ENCODE measurements around the gene RBKS. TPM values are rescaled to one million over a fixed set of nuclear protein-coding genes. Genes with fewer than 3 reads are reported as not detected.

Gene RBKS
- total RNA-seq, 1 experiment from 2014 or later, result 9.2 TPM

- Mint-ChIP-seq H3K36me3 (ENCODE audit: insufficient read depth, unreplicated experiment) (no peaks in the 10 kb centered on the region), H3K4me3 (ENCODE audit: unreplicated experiment) (no peak overlapping the region), H3K27me3 (ENCODE audit: insufficient read depth, unreplicated experiment) (no peaks in the 10 kb centered on the region), H3K27ac (ENCODE audit: low read depth, unreplicated experiment) (no peak overlapping the region), H3K4me1 (ENCODE audit: insufficient read depth, unreplicated experiment) (peaks cover 6% of the 10 kb centered on the region), H3K9me3 (ENCODE audit: unreplicated experiment) (no peaks in the 10 kb centered on the region)
- DNase-seq (ENCODE audit: unreplicated experiment), result no peak
- intact Hi-C loops (cut with micrococcal nuclease), result no loop called here
- TF ChIP-seq CTCF (IDR thresholded peaks at IDR 0.05; ENCODE audit: unreplicated experiment), result no peak
- ChIA-PET CTCF (no interaction called here), POLR2A (interaction anchor here (0.7 to 1.0 kb wide), 3 partner anchors 31 to 354 kb away, joined by 3 to 5 read pairs (median 5); no protein-coding TSS in a partner anchor)
- no TSS peak for BruUV-seq (replicated peaks)
These were observed 25.7 kb upstream of the RBKS start for GRCh38 chr2:27915874-27916273.

GRCh38 chr2:27915191-27915590 lies 25.0 kb upstream of the RBKS start:
- intact Hi-C loops (cut with micrococcal nuclease), result no loop called here
- H3K27ac Mint-ChIP-seq (ENCODE audit: low read depth, unreplicated experiment), result no peak overlapping the region
- peaks cover under 1% of the 10 kb centered on the region for H3K4me1 Mint-ChIP-seq (ENCODE audit: insufficient read depth, unreplicated experiment)
- no peaks in the 10 kb centered on the region for H3K27me3 Mint-ChIP-seq (ENCODE audit: insufficient read depth, unreplicated experiment)
- no peak overlapping the region for H3K4me3 Mint-ChIP-seq (ENCODE audit: unreplicated experiment)
- no peak for DNase-seq (ENCODE audit: unreplicated experiment)
- ChIA-PET POLR2A (interaction anchor here (1.2 to 1.6 kb wide), 4 partner anchors 11 to 361 kb away, joined by 3 to 5 read pairs (median 4); partner anchors contain the start of gene BABAM2), CTCF (no interaction called here)
- TF ChIP-seq CTCF (IDR thresholded peaks at IDR 0.05; ENCODE audit: unreplicated experiment), result no peak
- BruUV-seq (replicated peaks), result no TSS peak
- no peaks in the 10 kb centered on the region for H3K9me3 Mint-ChIP-seq (ENCODE audit: unreplicated experiment)
- no peaks in the 10 kb centered on the region for H3K36me3 Mint-ChIP-seq (ENCODE audit: insufficient read depth, unreplicated experiment)

GRCh38 chr2:27914805-27915175 lies 24.6 kb upstream of the RBKS start:
- no peak for TF ChIP-seq CTCF (IDR thresholded peaks at IDR 0.05; ENCODE audit: unreplicated experiment)
- ChIA-PET CTCF (no interaction called here), POLR2A (interaction anchor here (1.2 to 1.6 kb wide), 4 partner anchors 10 to 361 kb away, joined by 3 to 5 read pairs (median 4); partner anchors contain the start of gene BABAM2)
- no peaks in the 10 kb centered on the region for H3K36me3 Mint-ChIP-seq (ENCODE audit: insufficient read depth, unreplicated experiment)
- no peak overlapping the region for H3K4me3 Mint-ChIP-seq (ENCODE audit: unreplicated experiment)
- intact Hi-C loops (cut with micrococcal nuclease), result no loop called here
- H3K9me3 Mint-ChIP-seq (ENCODE audit: unreplicated experiment), result no peaks in the 10 kb centered on the region
- BruUV-seq (replicated peaks), result no TSS peak
- DNase-seq (ENCODE audit: unreplicated experiment), result no peak
- H3K4me1 Mint-ChIP-seq (ENCODE audit: insufficient read depth, unreplicated experiment), result no peaks in the 10 kb centered on the region
- no peak overlapping the region for H3K27ac Mint-ChIP-seq (ENCODE audit: low read depth, unreplicated experiment)
- no peaks in the 10 kb centered on the region for H3K27me3 Mint-ChIP-seq (ENCODE audit: insufficient read depth, unreplicated experiment)

- ChIA-PET POLR2A (interaction anchor here (0.6 to 1.6 kb wide), 6 partner anchors 10 to 362 kb away, joined by 3 to 5 read pairs (median 4); partner anchors contain the start of gene BABAM2), CTCF (no interaction called here)
- H3K4me3 Mint-ChIP-seq (ENCODE audit: unreplicated experiment), result no peak overlapping the region
- no peak for DNase-seq (ENCODE audit: unreplicated experiment)
- TF ChIP-seq CTCF (IDR thresholded peaks at IDR 0.05; ENCODE audit: unreplicated experiment), result no peak
- intact Hi-C loops (cut with micrococcal nuclease), result no loop called here
- no peaks in the 10 kb centered on the region for H3K4me1 Mint-ChIP-seq (ENCODE audit: insufficient read depth, unreplicated experiment)
- BruUV-seq (replicated peaks), result no TSS peak
- H3K36me3 Mint-ChIP-seq (ENCODE audit: insufficient read depth, unreplicated experiment), result peaks cover 3% of the 10 kb centered on the region
- H3K27ac Mint-ChIP-seq (ENCODE audit: low read depth, unreplicated experiment), result no peak overlapping the region
- H3K27me3 Mint-ChIP-seq (ENCODE audit: insufficient read depth, unreplicated experiment), result no peaks in the 10 kb centered on the region
- H3K9me3 Mint-ChIP-seq (ENCODE audit: unreplicated experiment), result no peaks in the 10 kb centered on the region
These were observed 24.0 kb upstream of the RBKS start for GRCh38 chr2:27914041-27914804.

Measured in MCF 10A (cell line).